GM12878 (cell line): ENCODE results near the gene NDEL1.

Experiments
- CTCF ChIP-seq, 3 experiments: IDR thresholded peaks in 2 of 3; conservative IDR thresholded peaks in 1 of 3; 2 replicates each; pipeline ENCODE4 v1.5.1; 2011; ENCODE audit warnings: low read depth in 3 of 3, low read length in 3 of 3, mild to moderate bottlenecking in 3 of 3, control low read depth in 2 of 3, moderate library complexity in 2 of 3, inconsistent platforms in 1 of 3, mixed read lengths in 1 of 3; ENCODE audit not compliant: control insufficient read depth in 2 of 3, insufficient read depth in 1 of 3; ENCODE audit errors: extremely low read depth in 1 of 3
- ETV6 ChIP-seq, 2 experiments: fragments of 450-650 bp in 1 of 2; IDR thresholded peaks in 1 of 2; conservative IDR thresholded peaks in 1 of 2; 2 replicates each; pipeline ENCODE4 v1.6.1; 2014; ENCODE audit warnings: antibody characterized with exemption in 1 of 2, borderline replicate concordance in 1 of 2, low read depth in 1 of 2, mild to moderate bottlenecking in 1 of 2, moderate library complexity in 1 of 2
- EZH2 ChIP-seq: IDR thresholded peaks from 2 replicates; pipeline ENCODE4 v1.6.1; 2012; ENCODE audit warnings: low read depth, mild to moderate bottlenecking, control low read depth, inconsistent platforms, low read length, borderline replicate concordance; ENCODE audit not compliant: control insufficient read depth
- FOXK2 ChIP-seq: fragments of 450-650 bp; IDR thresholded peaks from 2 replicates; pipeline ENCODE4 v1.6.1; 2017; ENCODE audit warnings: mild to moderate bottlenecking, moderate library complexity
- JUND ChIP-seq: IDR thresholded peaks from 2 replicates; pipeline ENCODE4 v1.6.1; 2012; ENCODE audit warnings: low read depth, mild to moderate bottlenecking, low read length, improper control_type of control experiment, moderate library complexity
- POLR2A ChIP-seq: IDR thresholded peaks from 2 replicates; pipeline ENCODE4 v1.6.1; 2011; ENCODE audit warnings: low read depth, mild to moderate bottlenecking, low read length
- SMC3 ChIP-seq: IDR thresholded peaks from 2 replicates; pipeline ENCODE4 v1.6.1; 2011; ENCODE audit warnings: low read length, improper control_type of control experiment, borderline replicate concordance
- SPI1 ChIP-seq: IDR thresholded peaks from 2 replicates; pipeline ENCODE4 v1.6.1; 2011; ENCODE audit warnings: low read depth, mild to moderate bottlenecking, low read length, moderate library complexity, borderline replicate concordance; ENCODE audit not compliant: insufficient read depth
- SREBF1 ChIP-seq: IDR thresholded peaks from 2 replicates; pipeline ENCODE4 v1.6.1; 2012; ENCODE audit warnings: mild to moderate bottlenecking, low read length
- YBX1 ChIP-seq: fragments of 450-650 bp; IDR thresholded peaks from 2 replicates; pipeline ENCODE4 v1.6.1; 2016; ENCODE audit warnings: antibody characterized with exemption
- ZSCAN29 ChIP-seq: fragments of 450-650 bp; IDR thresholded peaks from 2 replicates; pipeline ENCODE4 v1.6.1; 2017; ENCODE audit warnings: mild to moderate bottlenecking, moderate library complexity
- TF ChIP-seq, protein P1 (sequence below): IDR thresholded peaks from 2 replicates; pipeline ENCODE4 v1.6.1; 2012; ENCODE audit warnings: low read depth, low read length, improper control_type of control experiment
- TF ChIP-seq, protein P2 (sequence below): IDR thresholded peaks from 2 replicates; pipeline ENCODE4 v1.6.1; 2012; ENCODE audit warnings: low read depth, low read length, improper control_type of control experiment
- TF ChIP-seq, protein P3 (sequence below): IDR thresholded peaks from 2 replicates; pipeline ENCODE4 v1.6.1; 2012; ENCODE audit warnings: mild to moderate bottlenecking, low read depth, low read length

DNA sequence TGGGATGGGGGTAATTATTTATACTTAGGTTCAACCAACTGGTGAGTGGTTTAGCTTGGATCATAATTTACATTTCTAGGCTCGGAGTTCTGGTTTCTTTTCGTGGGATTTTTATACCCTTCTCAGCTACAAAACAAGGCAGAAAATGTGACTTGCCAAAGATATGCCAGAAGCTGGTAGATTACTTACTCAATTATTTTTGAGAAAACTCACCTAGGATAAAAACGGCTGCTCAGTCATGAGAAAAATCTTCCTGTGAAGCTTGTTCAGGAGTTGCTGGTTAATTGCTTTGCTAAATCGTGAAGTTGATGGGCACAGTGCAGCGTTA lies 1.1 kb downstream of the NDEL1 start:
- TF ChIP-seq POLR2A (no peak), SPI1 (no peak), CTCF (IDR thresholded peaks at IDR 0.05 in 2 of 3, conservative IDR thresholded peaks at IDR 0.05 in 1 of 3; ENCODE audit: control insufficient read depth in 2 of 3, extremely low read depth in 1 of 3, insufficient read depth in 1 of 3, low read depth in 3 of 3, low read length in 3 of 3) (no peak), EZH2 (no peak), SREBF1 (no peak), YBX1 (no peak), JUND (no peak), SMC3 (no peak), ETV6 (conservative IDR thresholded peaks at IDR 0.05 in 1 of 2, IDR thresholded peaks at IDR 0.05 in 1 of 2; ENCODE audit: borderline replicate concordance in 1 of 2, low read depth in 1 of 2) (no peak), FOXK2 (no peak), ZSCAN29 (no peak)
- TF ChIP-seq, protein P1, sequence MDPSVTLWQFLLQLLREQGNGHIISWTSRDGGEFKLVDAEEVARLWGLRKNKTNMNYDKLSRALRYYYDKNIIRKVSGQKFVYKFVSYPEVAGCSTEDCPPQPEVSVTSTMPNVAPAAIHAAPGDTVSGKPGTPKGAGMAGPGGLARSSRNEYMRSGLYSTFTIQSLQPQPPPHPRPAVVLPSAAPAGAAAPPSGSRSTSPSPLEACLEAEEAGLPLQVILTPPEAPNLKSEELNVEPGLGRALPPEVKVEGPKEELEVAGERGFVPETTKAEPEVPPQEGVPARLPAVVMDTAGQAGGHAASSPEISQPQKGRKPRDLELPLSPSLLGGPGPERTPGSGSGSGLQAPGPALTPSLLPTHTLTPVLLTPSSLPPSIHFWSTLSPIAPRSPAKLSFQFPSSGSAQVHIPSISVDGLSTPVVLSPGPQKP = no peak
- TF ChIP-seq, protein P2, sequence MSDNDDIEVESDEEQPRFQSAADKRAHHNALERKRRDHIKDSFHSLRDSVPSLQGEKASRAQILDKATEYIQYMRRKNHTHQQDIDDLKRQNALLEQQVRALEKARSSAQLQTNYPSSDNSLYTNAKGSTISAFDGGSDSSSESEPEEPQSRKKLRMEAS = no peak
- TF ChIP-seq, protein P3, sequence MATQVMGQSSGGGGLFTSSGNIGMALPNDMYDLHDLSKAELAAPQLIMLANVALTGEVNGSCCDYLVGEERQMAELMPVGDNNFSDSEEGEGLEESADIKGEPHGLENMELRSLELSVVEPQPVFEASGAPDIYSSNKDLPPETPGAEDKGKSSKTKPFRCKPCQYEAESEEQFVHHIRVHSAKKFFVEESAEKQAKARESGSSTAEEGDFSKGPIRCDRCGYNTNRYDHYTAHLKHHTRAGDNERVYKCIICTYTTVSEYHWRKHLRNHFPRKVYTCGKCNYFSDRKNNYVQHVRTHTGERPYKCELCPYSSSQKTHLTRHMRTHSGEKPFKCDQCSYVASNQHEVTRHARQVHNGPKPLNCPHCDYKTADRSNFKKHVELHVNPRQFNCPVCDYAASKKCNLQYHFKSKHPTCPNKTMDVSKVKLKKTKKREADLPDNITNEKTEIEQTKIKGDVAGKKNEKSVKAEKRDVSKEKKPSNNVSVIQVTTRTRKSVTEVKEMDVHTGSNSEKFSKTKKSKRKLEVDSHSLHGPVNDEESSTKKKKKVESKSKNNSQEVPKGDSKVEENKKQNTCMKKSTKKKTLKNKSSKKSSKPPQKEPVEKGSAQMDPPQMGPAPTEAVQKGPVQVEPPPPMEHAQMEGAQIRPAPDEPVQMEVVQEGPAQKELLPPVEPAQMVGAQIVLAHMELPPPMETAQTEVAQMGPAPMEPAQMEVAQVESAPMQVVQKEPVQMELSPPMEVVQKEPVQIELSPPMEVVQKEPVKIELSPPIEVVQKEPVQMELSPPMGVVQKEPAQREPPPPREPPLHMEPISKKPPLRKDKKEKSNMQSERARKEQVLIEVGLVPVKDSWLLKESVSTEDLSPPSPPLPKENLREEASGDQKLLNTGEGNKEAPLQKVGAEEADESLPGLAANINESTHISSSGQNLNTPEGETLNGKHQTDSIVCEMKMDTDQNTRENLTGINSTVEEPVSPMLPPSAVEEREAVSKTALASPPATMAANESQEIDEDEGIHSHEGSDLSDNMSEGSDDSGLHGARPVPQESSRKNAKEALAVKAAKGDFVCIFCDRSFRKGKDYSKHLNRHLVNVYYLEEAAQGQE = no peak
